Measurements from ENCODE around the gene SLC16A8. TPM values are rescaled to one million over a fixed set of nuclear protein-coding genes. Genes with fewer than 3 reads are reported as not detected.

Gene SLC16A8
- total and polyA plus RNA-seq, 9 of the 15 experiments (the other 6 are each of a cell fraction or from before 2014, with no cell fraction given): not detected

DNA sequence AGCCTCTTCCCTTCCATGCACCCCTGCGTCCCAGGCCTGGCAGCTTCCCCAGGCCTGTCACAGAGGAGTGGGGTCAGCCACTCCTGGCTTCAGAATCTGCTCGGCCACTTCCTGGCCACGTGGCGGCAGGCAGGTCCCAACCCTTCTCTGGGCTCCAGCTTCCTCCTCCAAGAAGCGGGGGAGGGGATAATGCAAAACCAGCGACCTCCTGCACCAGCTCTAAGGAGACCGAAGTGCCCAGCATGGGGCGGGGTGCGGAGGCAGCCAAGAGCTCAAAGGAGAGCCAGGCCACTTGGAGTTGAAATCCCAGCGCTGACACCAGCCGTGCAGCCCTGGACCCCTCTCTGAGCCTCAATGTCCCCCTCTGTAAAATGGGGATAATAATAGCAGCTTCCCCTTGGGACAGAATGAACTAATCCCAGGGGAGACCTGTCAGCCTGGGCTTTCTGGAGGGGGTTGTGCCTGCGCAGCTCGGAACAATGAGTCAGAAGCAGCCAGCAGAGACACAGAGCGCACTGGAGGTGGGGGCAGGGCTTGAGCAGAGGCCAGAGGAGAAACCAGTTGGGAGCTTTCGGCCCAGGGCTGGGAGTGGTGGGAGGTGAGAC lies 49.6 kb downstream of the SLC16A8 start (continued):
- peak; percentile 47 for TF ChIP-seq TBP (optimal IDR thresholded peaks at IDR 0.05; ENCODE audit: low read depth, low read length)
- TF ChIP-seq, protein P1, sequence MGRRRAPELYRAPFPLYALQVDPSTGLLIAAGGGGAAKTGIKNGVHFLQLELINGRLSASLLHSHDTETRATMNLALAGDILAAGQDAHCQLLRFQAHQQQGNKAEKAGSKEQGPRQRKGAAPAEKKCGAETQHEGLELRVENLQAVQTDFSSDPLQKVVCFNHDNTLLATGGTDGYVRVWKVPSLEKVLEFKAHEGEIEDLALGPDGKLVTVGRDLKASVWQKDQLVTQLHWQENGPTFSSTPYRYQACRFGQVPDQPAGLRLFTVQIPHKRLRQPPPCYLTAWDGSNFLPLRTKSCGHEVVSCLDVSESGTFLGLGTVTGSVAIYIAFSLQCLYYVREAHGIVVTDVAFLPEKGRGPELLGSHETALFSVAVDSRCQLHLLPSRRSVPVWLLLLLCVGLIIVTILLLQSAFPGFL (CRISPR knock-in tag; IDR thresholded peaks at IDR 0.05): no peak
- TF ChIP-seq HMGXB4 (CRISPR knock-in tag; IDR thresholded peaks at IDR 0.05): no peak
- no peak for TF ChIP-seq ESRRB (CRISPR knock-in tag; IDR thresholded peaks at IDR 0.05; ENCODE audit: borderline replicate concordance)
- TF ChIP-seq HNRNPLL (IDR thresholded peaks at IDR 0.05; ENCODE audit: low read depth, low read length, poor library complexity, severe bottlenecking): no peak
- TF ChIP-seq BHLHE40 (IDR thresholded peaks at IDR 0.05; ENCODE audit: low read length): no peak
- TF ChIP-seq SMARCE1 (IDR thresholded peaks at IDR 0.05): peak; percentile 56; the same call in 1 of the 2 replicates
- TF ChIP-seq SMARCA4 (IDR thresholded peaks at IDR 0.05): peak; percentile 46; the same call in 1 of the 2 replicates
- TF ChIP-seq SNRNP70 (optimal IDR thresholded peaks at IDR 0.05; ENCODE audit: low read depth, low read length): no peak
- TF ChIP-seq HBP1 (CRISPR knock-in tag; IDR thresholded peaks at IDR 0.05): no peak
- no peak for TF ChIP-seq NR4A1 (CRISPR knock-in tag; IDR thresholded peaks at IDR 0.05)
- 0 out of 2 replicates have a peak, but pooled peaks have one; percentile 38 for TF ChIP-seq NR4A1 (tag; IDR thresholded peaks at IDR 0.05)
- no peak for TF ChIP-seq ASH1L (IDR thresholded peaks at IDR 0.05; ENCODE audit: borderline replicate concordance, low read depth, partially characterized antibody)
- 0 out of 4 replicates have a peak, but pooled peaks of 1 of the 2 experiments have one; percentile 69 for TF ChIP-seq BCLAF1 (IDR thresholded peaks at IDR 0.05; ENCODE audit: borderline replicate concordance in 1 of 2, control insufficient read depth in 1 of 2, low read depth in 2 of 2, low read length in 1 of 2)
- TF ChIP-seq, protein P2, sequence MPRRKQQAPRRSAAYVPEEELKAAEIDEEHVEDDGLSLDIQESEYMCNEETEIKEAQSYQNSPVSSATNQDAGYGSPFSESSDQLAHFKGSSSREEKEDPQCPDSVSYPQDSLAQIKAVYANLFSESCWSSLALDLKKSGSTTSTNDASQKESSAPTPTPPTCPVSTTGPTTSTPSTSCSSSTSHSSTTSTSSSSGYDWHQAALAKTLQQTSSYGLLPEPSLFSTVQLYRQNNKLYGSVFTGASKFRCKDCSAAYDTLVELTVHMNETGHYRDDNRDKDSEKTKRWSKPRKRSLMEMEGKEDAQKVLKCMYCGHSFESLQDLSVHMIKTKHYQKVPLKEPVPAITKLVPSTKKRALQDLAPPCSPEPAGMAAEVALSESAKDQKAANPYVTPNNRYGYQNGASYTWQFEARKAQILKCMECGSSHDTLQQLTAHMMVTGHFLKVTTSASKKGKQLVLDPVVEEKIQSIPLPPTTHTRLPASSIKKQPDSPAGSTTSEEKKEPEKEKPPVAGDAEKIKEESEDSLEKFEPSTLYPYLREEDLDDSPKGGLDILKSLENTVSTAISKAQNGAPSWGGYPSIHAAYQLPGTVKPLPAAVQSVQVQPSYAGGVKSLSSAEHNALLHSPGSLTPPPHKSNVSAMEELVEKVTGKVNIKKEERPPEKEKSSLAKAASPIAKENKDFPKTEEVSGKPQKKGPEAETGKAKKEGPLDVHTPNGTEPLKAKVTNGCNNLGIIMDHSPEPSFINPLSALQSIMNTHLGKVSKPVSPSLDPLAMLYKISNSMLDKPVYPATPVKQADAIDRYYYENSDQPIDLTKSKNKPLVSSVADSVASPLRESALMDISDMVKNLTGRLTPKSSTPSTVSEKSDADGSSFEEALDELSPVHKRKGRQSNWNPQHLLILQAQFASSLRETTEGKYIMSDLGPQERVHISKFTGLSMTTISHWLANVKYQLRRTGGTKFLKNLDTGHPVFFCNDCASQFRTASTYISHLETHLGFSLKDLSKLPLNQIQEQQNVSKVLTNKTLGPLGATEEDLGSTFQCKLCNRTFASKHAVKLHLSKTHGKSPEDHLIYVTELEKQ (CRISPR knock-in tag; IDR thresholded peaks at IDR 0.05): no peak
- peak; percentile 36 for TF ChIP-seq ZFP36 (IDR thresholded peaks at IDR 0.05; ENCODE audit: low read depth, low read length, partially characterized antibody)
- TF ChIP-seq ZNF212 (CRISPR knock-in tag; IDR thresholded peaks at IDR 0.05): no peak
